ENCODE data around the gene GAN. TPM values are rescaled to one million over a fixed set of nuclear protein-coding genes. Genes with fewer than 3 reads are reported as not detected.

The GAN gene
- total and polyA plus RNA-seq, 9 of the 15 experiments (the other 6 are each of a cell fraction or from before 2014, with no cell fraction given) = 0.83 to 15.1 (median 5.2) TPM

DNA sequence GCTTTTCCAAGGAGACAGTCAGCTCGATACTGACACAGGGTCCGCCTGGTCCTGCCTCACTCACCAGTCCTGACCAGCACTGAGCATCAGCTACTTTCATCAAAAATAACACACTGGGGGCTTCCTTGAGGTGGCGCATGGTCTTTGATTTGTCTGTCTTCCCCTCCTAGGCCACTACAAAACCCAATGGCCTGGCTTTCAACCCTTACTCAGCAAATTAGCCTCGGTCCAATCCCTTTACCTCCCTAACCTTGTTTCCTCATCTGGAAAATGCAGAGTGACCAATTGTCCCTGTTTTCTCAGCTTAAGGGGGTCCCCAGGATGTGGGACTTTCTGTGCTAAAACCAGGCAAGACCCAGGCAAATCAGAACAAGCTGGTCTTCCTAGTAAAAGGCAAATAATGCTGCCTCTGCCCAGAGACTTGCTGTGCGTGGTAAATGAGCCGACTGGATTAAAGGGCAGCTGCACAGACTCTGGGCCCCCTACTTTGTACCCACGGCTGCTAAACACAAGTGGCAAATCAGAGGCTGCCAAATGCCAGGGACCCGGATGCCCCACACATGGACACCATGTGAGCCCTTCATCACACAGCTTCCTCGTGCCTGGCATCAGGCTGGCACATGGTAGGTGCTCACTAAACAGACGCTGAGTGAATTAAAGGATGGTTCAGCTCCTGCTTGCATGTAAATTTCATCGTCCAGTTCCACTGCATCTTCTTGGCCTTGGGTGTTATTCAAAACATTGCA is 98.7 kb downstream of the GAN start (continued):
- no peak for TF ChIP-seq MCM2 (IDR thresholded peaks at IDR 0.05; ENCODE audit: low read depth)

GRCh38 chr16:81415751-81416150 is 101.0 kb downstream of the GAN start:
- FAIRE-seq (no peak), ATAC-seq (no peak)
- TF ChIP-seq ZNF449 (CRISPR knock-in tag; IDR thresholded peaks at IDR 0.05) = no peak
- no peak for TF ChIP-seq ZNF583 (CRISPR knock-in tag; IDR thresholded peaks at IDR 0.05)
- TF ChIP-seq RBM17 (IDR thresholded peaks at IDR 0.05; ENCODE audit: borderline replicate concordance, low read depth, low read length) = no peak
- no peak for TF ChIP-seq ZNF518B (CRISPR knock-in tag; IDR thresholded peaks at IDR 0.05)
- TF ChIP-seq CREBBP (IDR thresholded peaks at IDR 0.05; ENCODE audit: low read depth, low read length) = no peak
- TF ChIP-seq TGIF2 (CRISPR knock-in tag; IDR thresholded peaks at IDR 0.05) = no peak
- TF ChIP-seq, protein P1, sequence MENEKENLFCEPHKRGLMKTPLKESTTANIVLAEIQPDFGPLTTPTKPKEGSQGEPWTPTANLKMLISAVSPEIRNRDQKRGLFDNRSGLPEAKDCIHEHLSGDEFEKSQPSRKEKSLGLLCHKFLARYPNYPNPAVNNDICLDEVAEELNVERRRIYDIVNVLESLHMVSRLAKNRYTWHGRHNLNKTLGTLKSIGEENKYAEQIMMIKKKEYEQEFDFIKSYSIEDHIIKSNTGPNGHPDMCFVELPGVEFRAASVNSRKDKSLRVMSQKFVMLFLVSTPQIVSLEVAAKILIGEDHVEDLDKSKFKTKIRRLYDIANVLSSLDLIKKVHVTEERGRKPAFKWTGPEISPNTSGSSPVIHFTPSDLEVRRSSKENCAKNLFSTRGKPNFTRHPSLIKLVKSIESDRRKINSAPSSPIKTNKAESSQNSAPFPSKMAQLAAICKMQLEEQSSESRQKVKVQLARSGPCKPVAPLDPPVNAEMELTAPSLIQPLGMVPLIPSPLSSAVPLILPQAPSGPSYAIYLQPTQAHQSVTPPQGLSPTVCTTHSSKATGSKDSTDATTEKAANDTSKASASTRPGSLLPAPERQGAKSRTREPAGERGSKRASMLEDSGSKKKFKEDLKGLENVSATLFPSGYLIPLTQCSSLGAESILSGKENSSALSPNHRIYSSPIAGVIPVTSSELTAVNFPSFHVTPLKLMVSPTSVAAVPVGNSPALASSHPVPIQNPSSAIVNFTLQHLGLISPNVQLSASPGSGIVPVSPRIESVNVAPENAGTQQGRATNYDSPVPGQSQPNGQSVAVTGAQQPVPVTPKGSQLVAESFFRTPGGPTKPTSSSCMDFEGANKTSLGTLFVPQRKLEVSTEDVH (IDR thresholded peaks at IDR 0.05; ENCODE audit: low read depth, partially characterized antibody) = no peak
- TF ChIP-seq ZNF589 (CRISPR knock-in tag; IDR thresholded peaks at IDR 0.05; ENCODE audit: low read depth) = no peak
- no peak for TF ChIP-seq MXI1 (IDR thresholded peaks at IDR 0.05; ENCODE audit: low read depth, low read length)

More at GRCh38 chr16:81415751-81416150, 101.0 kb downstream of the GAN start:
- H3K79me2 ChIP-seq (ENCODE audit: control insufficient read depth, insufficient read depth, low read length) = no peaks in the 10 kb centered on the region
- intact Hi-C loops (cut with micrococcal nuclease) = no loop called here
- no peak overlapping the region for H3K4me2 ChIP-seq (ENCODE audit: insufficient read depth, low read length)
- peaks cover 0 to 3% of the 10 kb centered on the region in 2 experiments; a peak in 1 of 5 replicates for H3K4me1 ChIP-seq (replicated peaks in 1 of 2; ENCODE audit: control insufficient read depth in 2 of 2, insufficient read depth in 2 of 2, low read length in 2 of 2)
- H3K9ac ChIP-seq (ENCODE audit: insufficient read depth in 1 of 2, low read depth in 2 of 2, low read length in 2 of 2) = peak overlapping the region in 1 of 2 experiments; percentile 72; a peak in 1 of 4 replicates
- H3K4me3 ChIP-seq = no peak overlapping the region
- in situ Hi-C loops (cut with MboI) = no loop called here
- H4K20me1 ChIP-seq (replicated peaks; ENCODE audit: control insufficient read depth, insufficient read depth, low read length) = no peaks in the 10 kb centered on the region
- no peak for DNase-seq (ENCODE audit: extremely low read depth in 1 of 4, low spot score in 3 of 4)
- no TSS peak for BruUV-seq (replicated peaks)
- POLR2A ChIA-PET = interaction anchor here (0.6 to 2.0 kb wide), 3 partner anchors 30 to 179 kb away, joined by 3 to 4 read pairs (median 4); no protein-coding TSS in a partner anchor
- H3K27me3 ChIP-seq (ENCODE audit: control insufficient read depth in 2 of 2, insufficient read depth in 2 of 2, low read length in 2 of 2) = peaks cover 6 to 29% of the 10 kb centered on the region in 2 experiments
- no peaks in the 10 kb centered on the region for H3K36me3 ChIP-seq (ENCODE audit: control insufficient read depth, insufficient read depth, low read length)
- no peak overlapping the region for H2AFZ ChIP-seq (ENCODE audit: low read depth, low read length)
- H3K27ac ChIP-seq (ENCODE audit: extremely low read depth, low read depth, low read length) = no peak overlapping the region
- CTCF ChIA-PET (ENCODE audit: low intra/inter-chr PET ratio) = no interaction called here
- whole genome bisulfite sequencing (ENCODE audit: insufficient coverage, low coverage, missing lambda C conversion rate) = 35% methylated on average over 11 of the region's 11 CpGs
- H3K9me3 ChIP-seq (replicated peaks; ENCODE audit: control insufficient read depth, insufficient read depth, low read depth, low read length) = no peaks in the 10 kb centered on the region
- no peaks in the 10 kb centered on the region for H3K9me1 ChIP-seq (ENCODE audit: control insufficient read depth, insufficient read depth, low read length)
